GM15510 (cell line): ENCODE measurements around the gene SETD6.

Experiments used
- POLR2A ChIP-seq: IDR thresholded peaks from 3 replicates; pipeline ENCODE4 v1.6.1; 2011; ENCODE audit warnings: borderline replicate concordance; ENCODE audit not compliant: insufficient read length; ENCODE audit errors: extremely low read depth

SETD6 gene

GRCh38 chr16:58488531-58488930, 26.8 kb upstream of the SETD6 start:
- TF ChIP-seq POLR2A: no peak

GRCh38 chr16:58490065-58490464, 25.3 kb upstream of the SETD6 start:
- TF ChIP-seq POLR2A: no peak

GRCh38 chr16:58492066-58492465, 23.3 kb upstream of the SETD6 start:
- TF ChIP-seq POLR2A: no peak

- no peak for TF ChIP-seq POLR2A
Measured at GRCh38 chr16:58492735-58493134, 22.6 kb upstream of the SETD6 start.

- TF ChIP-seq POLR2A: no peak
Measured at GRCh38 chr16:58493756-58494431, 21.4 kb upstream of the SETD6 start.

- TF ChIP-seq POLR2A: no peak
Measured at GRCh38 chr16:58494981-58495520, 20.3 kb upstream of the SETD6 start.

- no peak for TF ChIP-seq POLR2A
Measured at GRCh38 chr16:58495521-58496331, 19.6 kb upstream of the SETD6 start.

GRCh38 chr16:58497468-58497867, 17.8 kb upstream of the SETD6 start:
- no peak for TF ChIP-seq POLR2A

- no peak for TF ChIP-seq POLR2A
Measured at GRCh38 chr16:58497935-58498334, 17.4 kb upstream of the SETD6 start.

GRCh38 chr16:58498341-58499091, 16.8 kb upstream of the SETD6 start:
- no peak for TF ChIP-seq POLR2A

GRCh38 chr16:58499092-58499511, 16.2 kb upstream of the SETD6 start:
- no peak for TF ChIP-seq POLR2A

- TF ChIP-seq POLR2A: no peak
Measured at GRCh38 chr16:58499615-58500351, 15.5 kb upstream of the SETD6 start, which contains the start of gene NDRG4. TSS of gene NDRG4 (plus strand) at chr16:58500143. CDS start at chr16:58500249, 106 bp downstream.

GRCh38 chr16:58500430-58501241, 14.7 kb upstream of the SETD6 start:
- no peak for TF ChIP-seq POLR2A
